HG03045 (cell line): ENCODE measurements around the gene CCS.
"Not testable (repeated sequence)": the region's sequence is repeated elsewhere in the genome, so short reads cannot be mapped to it uniquely, and the experiment has no call there.

Experiments used
- ATAC-seq: cut with Tn5 transposase; IDR thresholded peaks from one replicate; pipeline ENCODE4 v1.9.1; 2021; ENCODE audit warnings: mild to moderate bottlenecking, moderate library complexity; ENCODE audit not compliant: unreplicated experiment

The CCS gene

DNA sequence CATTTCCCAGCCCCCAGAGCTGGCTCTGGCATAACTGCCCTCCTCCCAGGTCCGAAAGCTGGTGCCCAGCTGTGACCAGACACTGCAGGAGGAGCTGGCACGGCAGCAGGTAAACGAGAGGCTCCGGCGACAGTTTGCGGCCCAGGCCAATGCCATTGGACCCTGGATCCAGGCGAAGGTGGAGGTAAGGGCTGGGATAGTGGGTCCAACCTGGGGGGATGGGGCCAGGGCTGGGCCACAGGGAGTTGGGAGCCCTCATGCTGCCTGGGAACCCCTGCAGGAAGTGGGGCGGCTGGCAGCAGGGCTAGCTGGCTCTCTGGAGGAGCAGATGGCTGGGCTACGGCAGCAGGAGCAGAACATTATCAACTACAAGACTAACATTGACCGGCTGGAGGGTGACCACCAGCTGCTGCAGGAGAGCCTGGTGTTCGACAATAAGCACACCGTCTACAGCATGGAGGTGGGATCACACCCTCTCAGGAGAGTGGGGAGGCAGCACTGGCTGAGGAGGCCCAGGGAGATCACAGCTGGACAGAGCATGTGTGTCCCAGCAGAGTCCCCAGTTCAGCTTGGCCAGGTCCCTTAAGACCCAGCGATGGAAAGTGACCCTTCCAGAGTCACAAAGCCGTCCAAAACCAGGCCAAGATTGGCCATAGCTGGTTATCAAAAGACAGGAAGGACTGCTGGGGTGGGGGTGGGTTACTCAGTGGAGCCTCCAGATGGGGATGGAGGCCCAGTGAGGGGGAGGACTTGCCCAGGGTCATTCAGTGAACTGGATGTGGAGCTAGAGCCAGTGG lies 31.6 kb upstream of the CCS start:
- ATAC-seq, result no peak

DNA sequence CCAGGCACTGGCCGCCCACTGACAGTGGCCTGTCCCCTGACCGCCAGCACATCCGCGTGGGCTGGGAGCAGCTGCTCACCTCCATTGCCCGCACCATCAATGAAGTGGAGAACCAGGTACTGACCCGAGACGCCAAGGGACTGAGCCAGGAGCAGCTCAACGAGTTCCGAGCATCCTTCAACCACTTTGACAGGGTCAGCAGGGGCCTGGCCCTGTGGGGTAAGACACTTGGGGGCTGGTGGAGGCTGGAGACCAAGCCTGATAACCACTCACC lies 31.1 kb upstream of the CCS start:
- no peak for ATAC-seq

DNA sequence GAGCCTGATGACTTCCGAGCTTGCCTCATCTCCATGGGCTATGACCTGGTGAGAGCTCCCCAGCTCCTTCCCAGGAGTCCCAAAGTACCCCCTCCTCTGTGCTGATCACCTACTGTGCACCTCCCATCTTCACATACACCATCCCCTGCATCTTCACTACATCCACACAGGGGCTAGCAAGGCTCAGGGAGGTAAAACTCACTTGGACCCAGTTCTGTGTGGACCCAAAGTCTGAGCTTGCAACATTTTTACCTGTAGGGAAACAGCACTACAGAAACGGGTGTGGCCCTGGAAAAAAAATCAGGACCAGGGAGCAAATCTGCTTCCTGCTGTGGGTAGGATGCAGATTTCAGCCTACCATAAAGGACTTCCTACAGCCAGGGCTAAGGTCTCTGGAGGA lies 30.7 kb upstream of the CCS start:
- no peak for ATAC-seq

DNA sequence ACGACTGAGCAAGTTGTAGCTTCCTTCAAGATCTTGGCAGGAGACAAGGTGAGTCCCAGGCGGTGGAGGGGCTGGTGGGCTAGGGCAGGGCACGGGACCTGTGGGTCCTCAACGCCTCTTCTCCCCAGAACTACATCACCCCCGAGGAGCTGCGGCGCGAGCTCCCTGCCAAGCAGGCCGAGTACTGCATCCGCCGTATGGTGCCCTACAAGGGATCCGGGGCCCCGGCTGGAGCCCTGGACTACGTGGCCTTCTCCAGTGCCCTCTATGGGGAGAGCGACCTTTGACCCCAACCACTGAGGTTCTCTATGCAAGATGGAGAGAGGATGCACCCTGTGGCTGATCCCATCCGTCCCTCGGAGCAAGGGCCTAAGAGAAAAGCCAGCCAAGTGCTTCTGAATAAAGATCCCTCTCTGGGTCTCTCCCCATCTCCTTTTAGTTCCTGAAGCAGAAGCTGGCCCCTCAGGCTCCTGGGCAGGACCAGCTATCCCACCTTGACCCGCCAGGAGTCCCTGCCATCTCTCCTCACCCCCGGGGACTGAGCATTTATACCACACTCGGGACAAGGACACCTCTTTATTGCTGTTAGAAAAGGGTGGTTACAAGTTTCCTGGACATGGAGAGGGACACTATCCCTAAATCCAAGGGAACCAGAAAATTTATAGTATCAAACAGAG lies 29.9 kb upstream of the CCS start:
- ATAC-seq, result no peak

DNA sequence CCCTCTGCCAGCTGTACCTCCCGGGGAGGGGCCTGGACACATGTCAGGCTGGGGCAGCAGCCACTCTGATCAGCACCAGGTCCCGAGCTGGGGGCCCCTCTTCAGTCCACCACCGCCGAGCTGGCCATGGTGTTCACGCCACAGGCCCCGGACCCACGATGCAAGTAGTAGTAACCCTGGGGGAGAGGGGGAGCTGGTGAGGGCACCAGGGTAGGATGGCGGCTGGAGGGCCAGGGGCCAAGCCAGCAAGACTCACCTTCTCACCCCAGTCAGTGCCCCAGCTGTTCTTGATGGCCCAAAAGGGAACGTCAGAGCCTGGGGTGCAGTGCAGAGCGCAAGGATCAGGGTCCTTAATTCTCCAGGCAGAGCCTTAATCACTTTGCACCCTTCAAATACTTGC lies 29.2 kb upstream of the CCS start:
- no peak for ATAC-seq

GRCh38 chr11:66564538-66564937 lies 28.4 kb upstream of the CCS start:
- ATAC-seq, result no peak

DNA sequence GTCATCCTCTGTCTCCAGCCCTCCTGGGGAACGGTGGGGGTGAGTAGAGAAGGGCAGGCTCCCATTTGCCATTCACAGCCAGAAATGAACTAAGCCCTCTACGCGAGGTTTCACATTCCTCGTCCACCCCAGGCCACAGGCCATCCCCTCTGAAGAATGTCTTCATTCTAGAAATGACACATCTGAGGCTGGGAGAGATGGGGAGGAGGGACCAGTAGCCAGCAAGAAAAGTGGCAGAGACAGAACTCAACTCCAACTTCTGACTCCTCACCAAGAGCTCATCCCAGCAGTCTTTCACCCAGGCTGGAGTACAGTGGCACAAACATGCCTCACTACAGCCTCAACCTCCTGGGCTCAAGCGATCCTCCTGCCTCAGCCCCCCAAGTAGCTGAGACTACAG lies 28.0 kb upstream of the CCS start:
- ATAC-seq, result no peak

DNA sequence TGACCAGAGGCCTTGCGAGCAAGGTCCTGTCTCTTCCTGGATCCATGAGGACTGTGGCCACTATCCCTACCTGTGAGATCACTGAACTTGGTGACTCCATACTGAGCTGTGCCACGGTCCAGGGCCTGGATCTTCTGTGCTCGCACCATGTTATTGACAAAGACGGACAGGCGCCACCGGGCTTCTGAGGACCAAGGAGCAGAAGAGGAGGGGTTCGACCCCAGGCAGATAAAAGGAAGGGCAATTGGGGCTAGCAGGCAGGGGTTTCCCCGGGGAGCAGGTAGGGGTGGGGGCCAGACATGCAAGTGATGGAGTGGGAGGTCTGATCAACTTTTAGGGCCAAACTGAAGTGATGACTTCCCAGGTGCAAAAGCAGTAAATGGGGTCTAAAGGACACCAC lies 26.8 kb upstream of the CCS start:
- ATAC-seq, result no peak

- ATAC-seq, result no peak
Measured at GRCh38 chr11:66567787-66568123, 25.2 kb upstream of the CCS start.

- peak; percentile 63 for ATAC-seq
Measured at GRCh38 chr11:66568124-66568916, 24.7 kb upstream of the CCS start, which contains the start of gene CTSF. Gene CTSF (minus strand): TSS chr11:66568606. CDS start chr11:66568486, 120 bp downstream.

- no peak for ATAC-seq
Measured at GRCh38 chr11:66569076-66569475, 23.9 kb upstream of the CCS start.

- no peak for ATAC-seq
Measured at GRCh38 chr11:66570079-66570849, 22.7 kb upstream of the CCS start.

DNA sequence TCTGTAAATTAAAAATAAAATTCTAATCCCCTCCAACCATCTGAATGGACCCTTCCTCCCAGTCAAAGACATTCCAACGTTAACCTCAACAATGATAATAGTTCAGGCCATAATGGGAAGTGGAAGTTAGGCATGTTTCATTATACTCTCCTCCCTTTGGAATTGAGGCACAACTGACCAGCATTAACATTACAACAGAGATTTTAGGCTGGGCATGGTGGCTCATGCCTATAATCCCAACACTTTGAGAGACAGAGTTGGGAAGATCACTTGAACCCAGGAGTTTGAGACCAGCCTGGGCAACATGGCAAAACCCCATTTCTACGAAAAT lies 22.2 kb upstream of the CCS start:
- no peak for ATAC-seq

- no peak for ATAC-seq
Measured at GRCh38 chr11:66579017-66579606, 13.9 kb upstream of the CCS start.

DNA sequence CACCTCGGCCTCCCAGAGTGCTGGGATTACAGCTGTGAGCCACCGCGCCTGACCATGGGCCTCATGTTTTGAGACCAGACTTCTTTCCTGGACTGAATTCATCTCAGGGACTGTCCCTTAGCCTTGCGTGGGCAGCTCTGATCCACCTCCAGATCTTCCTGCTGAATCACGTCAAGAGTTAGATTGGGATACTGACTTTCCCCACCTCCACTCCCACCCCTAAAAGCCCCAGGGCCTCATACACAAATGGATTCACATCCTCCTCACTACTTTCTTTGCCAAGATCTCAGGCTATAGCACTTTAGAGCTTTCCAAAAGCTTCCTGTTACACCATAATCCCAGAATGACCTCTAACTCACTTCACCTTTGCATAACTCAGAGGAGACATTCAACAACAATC lies 12.2 kb upstream of the CCS start:
- ATAC-seq, result no peak

- no peak for ATAC-seq
Measured at GRCh38 chr11:66581261-66581660, 11.7 kb upstream of the CCS start.

DNA sequence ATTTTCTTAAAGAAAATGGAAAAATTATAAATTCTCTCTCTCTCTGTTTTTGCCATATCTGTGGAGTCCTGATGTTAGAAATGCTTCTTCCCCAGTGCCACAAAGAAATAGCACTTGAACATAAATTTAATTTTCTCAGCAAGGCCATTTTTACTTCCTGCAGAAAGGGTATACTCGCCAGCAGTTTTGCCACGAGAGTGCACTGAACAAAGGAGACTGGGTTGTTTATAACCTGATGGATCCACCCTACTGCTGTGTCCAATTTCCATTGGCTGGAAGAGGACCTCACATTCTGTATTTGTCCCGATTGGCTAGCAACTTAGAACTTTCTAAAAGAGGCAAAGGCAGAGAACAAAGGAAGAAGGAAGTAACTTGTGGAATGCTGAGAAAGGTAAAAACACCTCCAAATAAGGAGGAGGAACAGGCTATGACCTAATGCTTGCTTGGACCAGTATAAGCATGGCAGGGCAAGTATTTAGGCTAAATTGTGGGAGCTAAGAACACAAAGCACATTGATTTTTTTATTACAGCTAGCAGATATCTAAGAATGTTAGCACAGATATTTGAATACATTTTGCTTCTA lies 10.3 kb upstream of the CCS start:
- not testable (repeated sequence) for ATAC-seq

DNA sequence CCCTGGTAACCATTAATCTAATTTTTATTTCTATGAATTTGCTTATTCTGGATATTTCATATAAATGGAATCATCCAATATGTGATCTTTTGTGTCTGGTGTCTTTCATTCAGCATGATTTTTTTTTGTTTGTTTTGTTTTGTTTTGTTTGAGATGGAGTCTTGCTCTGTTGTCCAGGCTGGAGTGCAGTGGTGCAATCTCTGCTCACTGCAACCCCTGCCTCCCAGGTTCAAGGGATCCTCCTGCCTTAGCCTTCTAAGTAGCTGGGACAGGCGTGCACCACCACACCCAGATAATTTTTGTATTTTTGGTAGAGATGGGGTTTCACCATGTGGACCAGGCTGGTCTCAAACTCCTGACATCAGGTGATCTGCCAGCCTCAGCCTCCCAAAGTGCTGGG lies 7.5 kb upstream of the CCS start:
- not testable (repeated sequence) for ATAC-seq

DNA sequence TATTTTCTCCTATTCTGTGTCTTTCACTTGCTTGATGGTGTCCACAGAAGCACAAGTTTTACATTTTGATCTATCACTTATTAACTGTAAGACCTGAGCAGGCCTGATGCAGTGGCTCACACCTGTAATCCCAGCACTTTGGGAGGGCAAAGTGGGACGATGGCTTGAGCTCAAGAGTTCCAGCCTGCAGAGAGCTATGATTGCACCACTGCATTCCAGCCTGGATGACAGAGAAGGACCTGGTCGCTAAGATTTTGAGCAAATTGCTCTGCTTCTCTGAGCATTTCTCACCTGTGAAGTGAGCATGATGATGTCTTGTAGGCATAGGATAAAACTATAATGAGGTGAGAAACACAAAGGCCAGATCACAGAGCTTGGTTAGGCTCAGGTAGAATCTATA lies 6.8 kb upstream of the CCS start:
- no peak for ATAC-seq

DNA sequence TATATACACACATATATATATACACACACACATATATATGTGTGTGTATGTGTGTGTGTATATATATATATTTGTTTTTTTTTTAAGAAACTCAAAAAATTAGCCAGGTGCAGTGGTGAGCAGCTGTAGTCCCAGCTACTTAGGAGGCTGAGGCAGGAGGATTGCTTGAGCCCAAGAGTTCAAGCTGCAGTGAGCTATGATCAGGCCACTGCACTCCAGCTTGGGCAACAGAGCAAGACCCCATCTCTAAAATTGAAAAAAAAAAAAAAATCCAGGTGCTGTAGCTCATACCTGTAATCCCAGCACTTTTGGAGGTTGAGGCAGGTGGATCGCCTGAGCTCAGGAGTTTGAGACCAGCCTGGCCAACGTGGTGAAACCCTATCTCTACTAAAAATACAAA lies 3.7 kb upstream of the CCS start:
- ATAC-seq, result not testable (repeated sequence)
